Esophagus muscularis mucosa (tissue), 4 donors: Measurements from ENCODE around the gene MADD.

Experiments used
- EP300 ChIP-seq: sonication (generic); formaldehyde crosslinking; IDR thresholded peaks from one replicate; pipeline ENCODE4 v1.6.1; 2017; ENCODE audit warnings: antibody characterized with exemption
- POLR2A ChIP-seq: fragments of 450-650 bp; IDR thresholded peaks from one replicate; pipeline ENCODE4 v1.6.1; 2017; ENCODE audit warnings: antibody characterized with exemption, moderate library complexity, mild to moderate bottlenecking, low read depth
- TF ChIP-seq, protein P1 (sequence below), 3 experiments: fragments of 200-600 bp in 2 of 3; fragments of 450-650 bp in 1 of 3; sonication (generic) in 2 of 3; IDR thresholded peaks; one replicate each; pipeline ENCODE4 v1.5.1; 2017 to 2019; ENCODE audit warnings: antibody characterized with exemption in 3 of 3, mild to moderate bottlenecking in 2 of 3, moderate library complexity in 1 of 3

DNA sequence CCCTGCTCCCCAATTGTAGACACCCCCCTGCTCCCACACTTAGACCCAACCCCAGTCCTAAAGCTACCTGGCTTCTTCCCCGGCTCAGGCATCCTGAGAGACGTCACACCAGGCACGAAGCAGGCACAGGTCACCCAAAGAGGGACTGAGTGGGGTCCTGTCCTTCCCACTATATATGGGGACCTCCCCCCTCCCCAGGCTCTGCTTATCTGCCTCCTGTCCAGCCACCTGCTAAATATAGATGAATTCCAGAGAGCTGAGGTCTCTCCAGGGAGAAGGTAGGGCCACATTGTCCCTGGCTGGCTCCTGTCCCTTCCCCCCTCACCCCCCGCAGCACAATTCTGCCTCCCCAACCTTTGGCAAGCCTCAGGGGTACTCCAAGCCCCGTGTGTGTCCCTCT lies 82.6 kb downstream of the MADD start, which contains the start of gene MYBPC3:
- TF ChIP-seq, protein P1, sequence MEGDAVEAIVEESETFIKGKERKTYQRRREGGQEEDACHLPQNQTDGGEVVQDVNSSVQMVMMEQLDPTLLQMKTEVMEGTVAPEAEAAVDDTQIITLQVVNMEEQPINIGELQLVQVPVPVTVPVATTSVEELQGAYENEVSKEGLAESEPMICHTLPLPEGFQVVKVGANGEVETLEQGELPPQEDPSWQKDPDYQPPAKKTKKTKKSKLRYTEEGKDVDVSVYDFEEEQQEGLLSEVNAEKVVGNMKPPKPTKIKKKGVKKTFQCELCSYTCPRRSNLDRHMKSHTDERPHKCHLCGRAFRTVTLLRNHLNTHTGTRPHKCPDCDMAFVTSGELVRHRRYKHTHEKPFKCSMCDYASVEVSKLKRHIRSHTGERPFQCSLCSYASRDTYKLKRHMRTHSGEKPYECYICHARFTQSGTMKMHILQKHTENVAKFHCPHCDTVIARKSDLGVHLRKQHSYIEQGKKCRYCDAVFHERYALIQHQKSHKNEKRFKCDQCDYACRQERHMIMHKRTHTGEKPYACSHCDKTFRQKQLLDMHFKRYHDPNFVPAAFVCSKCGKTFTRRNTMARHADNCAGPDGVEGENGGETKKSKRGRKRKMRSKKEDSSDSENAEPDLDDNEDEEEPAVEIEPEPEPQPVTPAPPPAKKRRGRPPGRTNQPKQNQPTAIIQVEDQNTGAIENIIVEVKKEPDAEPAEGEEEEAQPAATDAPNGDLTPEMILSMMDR (IDR thresholded peaks at IDR 0.05): no peak
- no peak for TF ChIP-seq POLR2A
- TF ChIP-seq EP300: no peak
